ENCODE measurements around the gene CROCC. TPM values are rescaled to one million over a fixed set of nuclear protein-coding genes. Genes with fewer than 3 reads are reported as not detected.
A peak's percentile ranks its signal among the peaks of the same experiment; 100 is the strongest.

CROCC gene
- total and polyA plus RNA-seq, 9 of the 15 experiments (the other 6 are each of a cell fraction or from before 2014, with no cell fraction given), result 0.17 to 15.4 (median 7.6) TPM

DNA sequence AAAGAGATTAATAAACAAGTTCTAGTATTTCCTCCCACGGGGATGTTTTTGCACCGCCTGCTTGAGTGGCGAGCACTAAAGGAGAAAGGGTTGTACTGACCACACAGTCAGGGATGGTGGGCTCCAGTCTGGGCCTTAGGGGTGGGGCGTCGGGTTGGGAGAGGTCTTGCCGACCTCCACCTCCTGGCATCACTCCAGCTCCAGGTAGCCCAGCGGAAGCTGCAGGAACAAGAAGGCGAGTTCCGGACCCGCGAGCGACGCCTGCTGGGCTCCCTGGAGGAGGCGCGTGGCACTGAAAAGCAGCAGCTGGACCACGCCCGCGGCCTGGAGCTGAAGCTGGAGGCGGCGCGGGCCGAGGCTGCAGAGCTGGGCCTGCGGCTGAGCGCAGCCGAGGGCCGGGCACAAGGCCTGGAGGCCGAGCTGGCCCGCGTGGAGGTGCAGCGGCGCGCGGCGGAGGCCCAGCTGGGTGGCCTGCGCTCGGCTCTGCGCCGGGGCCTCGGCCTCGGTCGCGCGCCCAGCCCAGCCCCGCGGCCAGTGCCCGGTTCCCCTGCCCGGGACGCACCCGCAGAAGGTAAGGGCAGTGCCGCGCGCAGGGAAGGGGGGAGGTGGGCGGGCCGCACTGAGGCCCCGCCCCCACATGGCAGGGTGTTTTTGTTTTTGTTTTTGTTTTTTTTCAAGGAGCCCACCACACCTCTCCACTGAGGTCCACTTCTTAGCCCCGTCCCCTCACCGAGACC is 39.0 kb downstream of the CROCC start (continued):
- TF ChIP-seq, protein P1, sequence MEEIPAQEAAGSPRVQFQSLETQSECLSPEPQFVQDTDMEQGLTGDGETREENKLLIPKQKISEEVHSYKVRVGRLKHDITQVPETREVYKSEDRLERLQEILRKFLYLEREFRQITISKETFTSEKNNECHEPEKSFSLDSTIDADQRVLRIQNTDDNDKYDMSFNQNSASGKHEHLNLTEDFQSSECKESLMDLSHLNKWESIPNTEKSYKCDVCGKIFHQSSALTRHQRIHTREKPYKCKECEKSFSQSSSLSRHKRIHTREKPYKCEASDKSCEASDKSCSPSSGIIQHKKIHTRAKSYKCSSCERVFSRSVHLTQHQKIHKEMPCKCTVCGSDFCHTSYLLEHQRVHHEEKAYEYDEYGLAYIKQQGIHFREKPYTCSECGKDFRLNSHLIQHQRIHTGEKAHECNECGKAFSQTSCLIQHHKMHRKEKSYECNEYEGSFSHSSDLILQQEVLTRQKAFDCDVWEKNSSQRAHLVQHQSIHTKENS (CRISPR knock-in tag; IDR thresholded peaks at IDR 0.05), result no peak
- TF ChIP-seq WHSC1 (IDR thresholded peaks at IDR 0.05; ENCODE audit: low read length) (no peak), CBFB (CRISPR knock-in tag; IDR thresholded peaks at IDR 0.05) (no peak), TAF7 (tag; IDR thresholded peaks at IDR 0.05) (no peak), BRD4 (IDR thresholded peaks at IDR 0.05) (no peak), HEY1 (CRISPR knock-in tag; IDR thresholded peaks at IDR 0.05; ENCODE audit: borderline replicate concordance) (no peak), LARP7 (IDR thresholded peaks at IDR 0.05) (no peak), NRF1 (conservative IDR thresholded peaks at IDR 0.05 in 1 of 2, IDR thresholded peaks at IDR 0.05 in 1 of 2) (peak; percentile 61 to 74; a peak in 3 of 4 replicates), ZNF644 (tag; IDR thresholded peaks at IDR 0.05; ENCODE audit: low read depth) (no peak), CEBPB (tag; IDR thresholded peaks at IDR 0.05) (no peak), ZBED1 (IDR thresholded peaks at IDR 0.05) (no peak), PPARD (CRISPR knock-in tag; IDR thresholded peaks at IDR 0.05) (no peak), ZEB2 (IDR thresholded peaks at IDR 0.05) (peak; percentile 65), NFYB (IDR thresholded peaks at IDR 0.05; ENCODE audit: extremely low read depth, insufficient read length) (no peak), ZNF79 (CRISPR knock-in tag; IDR thresholded peaks at IDR 0.05; ENCODE audit: low read depth) (no peak), MYC (IDR thresholded peaks at IDR 0.05; ENCODE audit: low read depth, low read length) (peak; percentile 90), MYC (CRISPR knock-in tag; IDR thresholded peaks at IDR 0.05; ENCODE audit: borderline replicate concordance, low read depth) (no peak), KLF13 (tag; IDR thresholded peaks at IDR 0.05; ENCODE audit: borderline replicate concordance, low read depth) (no peak), ZC3H4 (CRISPR knock-in tag; IDR thresholded peaks at IDR 0.05; ENCODE audit: borderline replicate concordance) (no peak), ZNF175 (CRISPR knock-in tag; IDR thresholded peaks at IDR 0.05; ENCODE audit: low read depth) (no peak)
- TF ChIP-seq, protein P2, sequence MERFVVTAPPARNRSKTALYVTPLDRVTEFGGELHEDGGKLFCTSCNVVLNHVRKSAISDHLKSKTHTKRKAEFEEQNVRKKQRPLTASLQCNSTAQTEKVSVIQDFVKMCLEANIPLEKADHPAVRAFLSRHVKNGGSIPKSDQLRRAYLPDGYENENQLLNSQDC (CRISPR knock-in tag; IDR thresholded peaks at IDR 0.05), result no peak
- TF ChIP-seq, protein P3, sequence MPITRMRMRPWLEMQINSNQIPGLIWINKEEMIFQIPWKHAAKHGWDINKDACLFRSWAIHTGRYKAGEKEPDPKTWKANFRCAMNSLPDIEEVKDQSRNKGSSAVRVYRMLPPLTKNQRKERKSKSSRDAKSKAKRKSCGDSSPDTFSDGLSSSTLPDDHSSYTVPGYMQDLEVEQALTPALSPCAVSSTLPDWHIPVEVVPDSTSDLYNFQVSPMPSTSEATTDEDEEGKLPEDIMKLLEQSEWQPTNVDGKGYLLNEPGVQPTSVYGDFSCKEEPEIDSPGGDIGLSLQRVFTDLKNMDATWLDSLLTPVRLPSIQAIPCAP (CRISPR knock-in tag; IDR thresholded peaks at IDR 0.05; ENCODE audit: borderline replicate concordance), result no peak
- TF ChIP-seq, protein P4, sequence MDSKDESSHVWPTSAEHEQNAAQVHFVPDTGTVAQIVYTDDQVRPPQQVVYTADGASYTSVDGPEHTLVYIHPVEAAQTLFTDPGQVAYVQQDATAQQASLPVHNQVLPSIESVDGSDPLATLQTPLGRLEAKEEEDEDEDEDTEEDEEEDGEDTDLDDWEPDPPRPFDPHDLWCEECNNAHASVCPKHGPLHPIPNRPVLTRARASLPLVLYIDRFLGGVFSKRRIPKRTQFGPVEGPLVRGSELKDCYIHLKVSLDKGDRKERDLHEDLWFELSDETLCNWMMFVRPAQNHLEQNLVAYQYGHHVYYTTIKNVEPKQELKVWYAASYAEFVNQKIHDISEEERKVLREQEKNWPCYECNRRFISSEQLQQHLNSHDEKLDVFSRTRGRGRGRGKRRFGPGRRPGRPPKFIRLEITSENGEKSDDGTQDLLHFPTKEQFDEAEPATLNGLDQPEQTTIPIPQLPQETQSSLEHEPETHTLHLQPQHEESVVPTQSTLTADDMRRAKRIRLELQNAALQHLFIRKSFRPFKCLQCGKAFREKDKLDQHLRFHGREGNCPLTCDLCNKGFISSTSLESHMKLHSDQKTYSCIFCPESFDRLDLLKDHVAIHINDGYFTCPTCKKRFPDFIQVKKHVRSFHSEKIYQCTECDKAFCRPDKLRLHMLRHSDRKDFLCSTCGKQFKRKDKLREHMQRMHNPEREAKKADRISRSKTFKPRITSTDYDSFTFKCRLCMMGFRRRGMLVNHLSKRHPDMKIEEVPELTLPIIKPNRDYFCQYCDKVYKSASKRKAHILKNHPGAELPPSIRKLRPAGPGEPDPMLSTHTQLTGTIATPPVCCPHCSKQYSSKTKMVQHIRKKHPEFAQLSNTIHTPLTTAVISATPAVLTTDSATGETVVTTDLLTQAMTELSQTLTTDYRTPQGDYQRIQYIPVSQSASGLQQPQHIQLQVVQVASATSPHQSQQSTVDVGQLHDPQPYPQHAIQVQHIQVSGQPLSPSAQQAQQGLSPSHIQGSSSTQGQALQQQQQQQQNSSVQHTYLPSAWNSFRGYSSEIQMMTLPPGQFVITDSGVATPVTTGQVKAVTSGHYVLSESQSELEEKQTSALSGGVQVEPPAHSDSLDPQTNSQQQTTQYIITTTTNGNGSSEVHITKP (IDR thresholded peaks at IDR 0.05; ENCODE audit: partially characterized antibody), result no peak
